Eye (tissue), 1 donor: ENCODE measurements around the gene ARHGEF17.
A peak's percentile ranks its signal among the peaks of the same experiment; 100 is the strongest.

Experiments
- DNase-seq: peaks from one replicate; pipeline ENCODE4 v3.0.0-alpha.2; 2015

ARHGEF17 gene

DNA sequence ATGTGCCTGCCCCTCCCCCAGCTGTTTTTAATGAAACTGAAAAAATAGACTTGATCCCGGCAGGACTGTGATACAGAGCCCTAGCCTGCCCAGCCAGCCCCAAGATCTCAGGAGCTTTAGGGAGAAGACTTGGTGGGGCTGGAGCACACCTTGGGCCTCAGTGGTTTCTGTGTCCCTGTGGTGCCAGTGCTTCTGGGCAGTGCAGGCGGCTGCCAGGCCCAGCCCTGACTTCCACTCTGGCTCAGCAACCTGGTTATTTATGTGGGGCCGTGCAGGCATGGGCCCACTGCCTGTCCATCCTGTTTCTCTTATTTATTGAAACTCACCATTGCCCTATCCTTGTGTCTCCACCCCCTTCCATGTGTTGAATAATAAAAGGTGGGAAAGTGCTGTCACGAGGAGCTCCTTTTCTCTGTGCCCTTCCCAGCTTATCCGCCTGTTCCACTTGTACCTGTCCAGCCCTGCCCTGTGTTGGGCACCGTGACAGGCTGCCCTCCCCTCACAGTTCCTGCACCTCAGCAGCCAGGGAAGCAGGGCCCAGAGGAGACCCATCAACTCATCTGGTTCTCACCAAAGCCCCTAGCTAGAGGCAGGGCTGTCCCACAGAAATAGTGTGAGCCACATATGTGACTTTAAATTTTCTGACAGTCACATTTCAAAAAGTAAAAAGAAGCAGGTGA lies 88.3 kb downstream of the ARHGEF17 start:
- DNase-seq: no peak

DNA sequence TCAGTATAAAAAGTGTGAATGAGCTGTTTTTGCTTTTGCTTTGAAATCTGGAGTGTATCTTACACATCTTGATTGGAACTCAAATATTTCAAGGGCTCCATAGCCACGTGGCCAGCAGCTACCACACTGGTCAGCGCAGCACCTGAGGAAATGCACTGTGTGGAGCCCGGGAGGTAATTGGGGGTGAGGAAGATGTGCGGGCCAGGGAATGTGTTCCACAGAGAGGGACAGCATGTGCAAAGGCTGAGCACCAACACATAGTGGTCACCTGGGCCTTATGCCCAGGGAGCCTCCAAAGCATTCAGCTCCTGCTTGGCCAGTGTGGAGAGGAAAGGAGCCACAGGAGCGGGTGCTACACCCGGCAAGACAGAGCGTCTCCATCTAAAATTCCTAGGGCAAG lies 88.9 kb downstream of the ARHGEF17 start:
- DNase-seq: no peak

DNA sequence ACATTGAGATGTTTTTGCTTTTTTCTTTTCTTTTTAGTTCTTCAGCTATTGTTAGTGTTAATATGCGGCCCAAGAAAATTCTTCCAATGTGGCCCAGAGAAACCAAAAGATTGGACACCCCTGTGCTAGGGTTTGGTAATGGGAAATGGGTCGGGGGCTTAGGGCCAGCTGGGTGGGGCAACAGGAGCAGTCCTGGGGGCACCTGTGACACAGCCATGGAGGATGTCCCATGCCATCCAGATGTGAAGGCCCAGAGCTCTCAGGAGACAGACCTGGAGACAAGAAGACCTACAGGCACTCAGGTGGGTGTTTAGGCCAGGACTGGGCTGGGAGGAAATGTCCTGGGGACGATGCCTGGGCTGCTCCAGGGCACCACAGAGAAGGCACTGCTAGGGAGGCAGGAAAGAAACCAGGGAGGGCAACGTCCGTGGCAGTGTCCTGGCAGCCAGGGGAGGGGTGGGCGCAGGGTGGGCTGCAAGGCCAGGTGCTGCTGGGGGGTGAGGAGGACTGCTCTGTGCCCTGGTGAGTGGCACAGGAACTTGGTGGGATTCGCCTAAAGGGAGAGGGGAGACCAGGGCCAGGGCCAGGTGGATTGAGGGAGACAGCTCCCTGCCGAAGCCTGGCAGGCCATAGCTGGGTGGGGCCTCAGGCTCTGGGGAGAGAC lies 89.5 kb downstream of the ARHGEF17 start:
- no peak for DNase-seq

DNA sequence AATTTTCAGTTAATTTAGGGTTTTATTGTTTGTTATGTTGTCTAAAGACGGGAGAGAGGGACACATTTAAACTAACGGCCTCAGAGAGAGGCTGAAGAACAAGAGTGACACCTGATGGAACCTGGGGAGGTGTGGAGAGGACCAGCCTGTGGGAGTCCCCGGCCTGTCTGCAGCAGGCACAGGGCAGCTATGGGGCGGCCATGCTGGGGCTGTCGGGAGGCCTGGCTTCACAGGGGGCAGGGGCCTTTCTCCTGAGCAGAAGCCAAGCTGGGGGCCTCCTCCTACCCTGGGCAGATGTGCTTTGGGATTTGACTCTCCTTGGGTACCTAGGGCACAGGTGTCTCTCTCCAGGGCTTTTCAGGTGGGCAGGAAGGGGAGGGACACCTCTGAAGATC lies 90.1 kb downstream of the ARHGEF17 start:
- no peak for DNase-seq

DNA sequence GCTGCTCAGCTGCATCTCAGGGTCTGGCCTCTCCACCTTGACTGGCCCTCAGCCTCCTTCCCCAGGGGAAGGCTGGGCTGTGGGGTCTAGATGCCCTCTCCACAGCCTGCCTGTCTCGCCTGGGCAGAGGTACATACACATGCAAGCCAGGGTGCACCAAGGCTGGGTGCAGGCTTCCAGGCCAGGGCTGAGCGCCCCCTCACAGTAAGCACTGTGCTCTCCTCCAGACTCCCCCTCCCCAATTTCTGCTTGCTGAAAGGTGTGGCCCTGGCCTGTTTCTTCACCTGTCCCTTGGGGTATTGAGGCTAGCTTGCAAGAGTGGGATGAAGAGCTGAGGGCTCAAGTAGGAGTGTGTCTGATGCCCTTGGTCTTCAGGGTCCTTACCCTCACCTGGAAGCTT lies 90.6 kb downstream of the ARHGEF17 start:
- DNase-seq: no peak

DNA sequence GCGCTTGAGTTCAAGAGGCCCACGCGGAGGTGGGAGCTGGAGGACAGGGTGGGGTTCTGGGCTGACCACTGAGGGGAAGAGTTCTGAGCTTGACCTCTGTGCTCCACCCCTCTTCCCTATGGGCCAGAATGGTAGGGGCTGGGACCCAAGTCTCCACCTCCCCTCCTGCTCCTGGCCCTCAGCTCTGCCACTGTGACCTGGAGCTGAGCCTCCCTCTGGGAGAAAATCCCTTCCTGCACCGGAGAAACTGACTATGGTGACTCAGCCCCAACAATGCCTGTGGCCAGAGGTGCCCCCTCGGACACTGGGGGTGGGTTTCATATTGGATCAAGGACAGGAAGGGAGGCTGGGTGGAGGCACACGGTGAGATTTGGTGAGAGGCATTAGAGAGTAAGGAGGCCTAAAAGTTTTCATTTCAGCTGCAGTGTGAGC lies 91.1 kb downstream of the ARHGEF17 start:
- DNase-seq: no peak

DNA sequence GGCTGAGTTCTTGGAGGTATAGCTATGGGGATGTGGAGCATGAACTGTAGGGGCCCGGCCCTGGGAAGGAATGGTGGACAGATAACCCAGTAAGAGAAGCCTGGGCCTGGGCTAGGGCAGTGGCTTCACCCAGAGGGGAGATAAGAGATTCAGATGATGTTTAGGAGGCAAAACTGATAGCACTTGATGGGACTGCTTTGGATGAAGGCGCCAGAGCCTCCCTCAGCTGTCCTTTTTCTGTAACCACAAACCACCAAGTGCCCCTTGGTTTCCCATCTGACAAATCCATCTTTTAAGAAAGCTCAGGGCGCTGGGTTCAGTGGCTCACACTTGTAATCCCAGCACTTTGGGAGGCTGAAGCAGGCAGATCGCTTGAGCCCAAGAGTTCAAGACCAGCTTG lies 91.6 kb downstream of the ARHGEF17 start:
- DNase-seq: no peak

DNA sequence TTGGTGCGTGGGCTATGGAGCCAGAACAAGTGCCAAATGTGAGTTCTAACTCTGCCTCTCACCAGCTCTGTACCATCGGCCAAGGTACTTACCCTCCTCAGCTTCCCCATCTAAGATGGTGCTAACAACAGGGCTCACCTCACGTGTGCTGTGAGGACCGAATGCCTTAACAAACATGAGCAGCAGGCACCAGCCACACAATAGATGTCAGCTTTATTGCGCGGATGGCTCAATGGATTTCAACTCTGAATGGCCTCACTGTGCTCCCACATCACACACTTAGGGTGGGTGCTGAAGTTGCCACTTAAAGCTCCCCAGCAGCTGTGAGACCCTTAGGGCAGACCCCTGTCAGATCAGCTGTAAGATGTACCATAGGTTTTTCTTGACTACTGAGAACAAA lies 92.2 kb downstream of the ARHGEF17 start:
- no peak for DNase-seq

DNA sequence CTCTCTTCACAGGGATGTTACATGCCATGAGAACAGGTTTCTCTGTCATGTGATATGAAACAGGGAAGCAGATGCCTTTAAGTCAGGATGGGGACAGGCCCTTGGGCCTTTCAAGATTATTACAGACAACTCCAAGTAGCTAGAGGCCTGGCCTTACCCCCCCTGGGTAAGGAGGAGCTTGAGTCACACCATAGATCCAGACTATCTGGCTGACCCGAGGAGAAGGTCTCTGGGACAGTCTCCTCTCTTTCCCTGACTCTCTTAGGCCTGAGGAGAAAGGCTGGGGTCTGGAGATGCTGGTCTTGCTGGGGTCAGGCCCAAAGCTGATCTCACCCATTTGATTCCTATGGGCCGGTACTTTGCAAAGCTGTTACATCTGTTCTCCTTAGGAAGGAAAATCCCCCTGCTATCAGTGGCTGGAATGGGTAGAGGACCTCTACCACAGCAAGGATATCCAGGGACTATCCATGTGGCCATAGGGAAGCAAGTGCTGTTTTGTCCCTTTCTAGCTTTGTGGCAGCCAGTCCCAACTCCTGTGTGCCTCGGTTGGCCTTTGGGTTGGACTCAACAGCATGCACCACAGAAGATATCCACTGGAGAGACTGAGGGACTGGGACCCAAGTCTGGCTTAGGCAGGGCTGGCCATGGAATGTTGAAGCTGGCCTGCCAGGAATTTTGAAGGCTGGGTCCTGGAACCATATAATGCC lies 93.3 kb downstream of the ARHGEF17 start:
- DNase-seq: no peak

DNA sequence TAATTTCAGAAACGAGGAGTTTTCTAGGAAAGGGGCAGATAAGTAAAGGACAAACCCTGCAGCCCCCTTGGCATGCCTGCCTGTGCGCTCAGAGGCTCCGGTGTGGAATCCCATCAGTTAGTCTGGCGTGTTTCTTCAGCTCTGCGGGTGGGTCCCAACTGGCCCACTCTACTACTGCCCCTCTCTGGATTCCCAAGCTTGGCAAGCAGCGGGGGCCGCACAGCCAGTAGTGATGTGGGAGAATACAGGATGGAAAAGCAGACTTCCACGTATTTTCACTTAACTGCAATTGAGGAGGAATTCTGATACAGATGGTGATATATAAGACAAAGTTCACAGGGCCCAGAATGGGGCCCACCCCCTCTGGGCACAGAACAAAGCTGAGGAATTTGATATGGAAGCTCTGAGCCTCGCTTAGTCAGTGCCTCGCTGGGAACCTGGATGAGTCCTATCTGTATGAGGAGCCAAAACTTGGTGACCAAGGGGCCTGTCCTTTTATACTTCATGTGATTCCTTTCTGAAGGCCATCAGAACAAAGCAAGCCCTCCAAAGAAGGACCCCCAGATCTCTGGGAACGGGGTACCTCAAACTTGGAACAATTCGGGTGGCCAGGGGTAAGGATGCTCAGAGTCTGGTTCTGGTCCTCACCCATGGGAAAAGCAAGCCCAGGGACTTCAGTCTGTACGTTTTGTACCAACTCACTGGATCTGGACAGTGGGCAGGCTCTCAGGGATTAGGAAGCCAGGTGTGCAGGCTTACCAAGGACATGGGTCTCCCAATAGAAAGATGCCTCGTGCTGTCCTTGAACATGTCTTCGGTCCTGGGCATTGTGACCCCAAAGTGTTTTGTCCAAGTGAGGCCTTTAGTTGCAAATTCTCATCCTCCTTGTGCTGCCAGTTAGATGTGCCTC lies 94.1 kb downstream of the ARHGEF17 start:
- DNase-seq: no peak

DNA sequence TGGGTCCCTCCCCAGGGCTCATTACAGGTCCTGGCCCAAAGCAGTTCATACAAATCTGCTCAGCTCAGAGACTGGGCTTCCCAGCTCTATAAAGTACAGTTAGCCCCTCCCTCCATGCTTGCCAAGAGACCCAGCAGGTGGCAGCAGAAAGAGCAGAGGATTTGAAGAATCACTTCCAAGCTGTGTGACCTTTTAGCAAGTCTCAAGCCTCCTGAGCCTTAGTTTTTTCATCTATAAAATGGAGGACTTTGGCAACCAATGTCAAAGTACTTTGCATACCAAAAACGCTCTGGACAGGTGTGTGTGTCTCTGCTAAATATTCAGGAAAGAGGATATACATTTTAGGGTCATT lies 94.7 kb downstream of the ARHGEF17 start:
- no peak for DNase-seq

DNA sequence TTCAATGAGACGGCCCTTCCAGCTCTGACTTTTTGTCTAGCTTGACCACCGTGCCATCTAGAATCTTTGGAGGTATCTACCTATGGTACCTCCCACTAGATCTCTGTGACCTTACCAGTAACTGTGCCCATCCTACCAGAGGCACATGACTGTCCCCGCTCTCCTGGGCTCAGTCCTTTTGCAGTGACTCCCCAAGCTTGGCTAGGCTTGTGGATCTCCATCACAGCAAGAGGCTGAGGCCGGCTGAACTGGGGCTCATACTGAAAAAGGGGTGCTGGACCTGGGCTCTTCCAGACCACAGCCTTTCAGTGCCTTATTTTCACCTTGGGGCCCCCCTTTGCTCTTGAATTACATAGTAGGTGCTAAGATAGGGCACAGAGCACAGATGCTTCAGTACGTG lies 95.5 kb downstream of the ARHGEF17 start:
- no peak for DNase-seq

DNA sequence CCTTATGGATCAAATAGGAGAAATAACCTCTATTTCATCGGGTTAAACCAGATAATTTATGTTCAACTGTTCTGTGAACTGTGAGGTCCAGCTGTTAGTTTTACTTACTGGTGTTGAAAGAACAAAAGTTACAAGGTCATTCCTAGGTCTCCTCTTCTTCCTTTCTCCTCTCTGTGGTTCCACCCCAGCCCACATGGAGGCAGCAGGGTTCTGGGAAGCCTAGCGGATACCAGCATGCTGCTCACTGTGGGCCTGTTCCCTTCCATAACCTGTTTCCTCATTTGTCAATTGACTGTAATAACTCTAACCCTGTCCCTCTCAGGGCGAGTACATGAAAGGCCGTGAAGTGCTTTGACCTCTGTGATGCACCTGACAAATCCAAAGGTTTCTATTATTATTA lies 96.0 kb downstream of the ARHGEF17 start:
- DNase-seq: peak; percentile 57

DNA sequence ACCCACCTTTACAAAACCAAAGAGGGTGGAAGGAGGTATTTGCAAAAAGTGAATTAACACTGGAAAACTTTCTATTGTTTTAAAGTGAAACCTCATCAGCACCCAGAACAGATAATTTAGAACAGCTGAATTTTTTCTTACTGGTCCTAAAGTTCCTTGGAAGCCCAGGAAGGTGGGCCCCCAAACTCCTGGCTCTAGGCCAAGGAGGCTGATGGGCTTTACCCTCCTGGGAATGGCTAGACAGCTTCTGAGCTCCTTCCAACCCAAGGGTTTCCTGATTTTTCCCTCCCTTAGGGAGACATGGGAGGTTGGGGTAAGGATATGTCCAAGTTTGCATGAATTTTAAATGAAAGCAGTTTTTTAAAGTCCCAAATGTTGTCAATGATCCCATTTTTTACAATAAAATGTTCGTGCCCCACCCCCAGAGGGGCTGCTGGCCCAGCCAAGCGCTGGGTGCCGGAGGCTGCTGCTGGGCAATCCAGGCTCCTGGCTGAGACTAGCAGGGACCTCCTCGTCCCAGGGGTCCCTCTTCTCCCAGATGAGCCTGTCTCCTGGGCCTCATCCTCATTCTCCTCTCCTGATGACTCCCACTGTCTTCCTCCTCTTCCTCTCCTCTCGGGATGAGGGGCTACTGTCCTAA lies 96.5 kb downstream of the ARHGEF17 start:
- no peak for DNase-seq

DNA sequence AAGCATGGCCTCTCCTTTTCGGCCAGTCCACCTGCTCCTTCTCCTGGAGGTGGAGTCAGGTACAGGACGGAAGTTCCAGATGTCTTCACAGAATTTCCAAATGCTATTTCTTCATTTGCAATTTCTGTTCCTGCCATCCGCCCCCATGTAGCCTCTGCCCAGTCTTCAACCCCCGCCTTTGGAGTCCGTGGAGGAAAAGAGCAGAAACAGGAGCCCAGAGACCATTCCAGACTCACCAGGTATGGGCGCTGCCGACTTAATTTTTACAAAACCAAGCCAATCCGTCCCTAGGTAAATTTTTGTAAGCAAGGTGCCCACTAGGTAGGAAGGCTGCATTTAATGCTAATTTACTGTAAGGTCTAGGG lies 97.1 kb downstream of the ARHGEF17 start:
- DNase-seq: no peak

DNA sequence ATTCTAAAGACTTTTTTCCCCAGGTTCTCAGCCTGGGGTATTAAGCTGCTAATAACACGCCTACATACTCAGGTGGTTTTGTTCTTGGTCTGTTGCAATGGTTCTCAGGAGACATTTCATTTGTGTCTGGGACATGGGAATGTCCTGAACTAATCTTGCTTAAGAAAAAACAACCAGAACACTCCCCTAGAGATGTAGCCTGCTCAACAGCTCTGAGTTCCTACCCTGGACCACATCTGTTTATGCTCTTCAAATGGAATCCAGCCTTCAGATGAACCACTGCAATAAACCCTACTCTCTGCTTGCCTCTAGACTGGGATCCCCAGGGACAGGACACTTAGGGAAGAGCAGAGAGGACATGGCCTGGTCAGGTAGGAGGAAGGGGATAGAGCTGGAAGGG lies 98.1 kb downstream of the ARHGEF17 start:
- DNase-seq: no peak

DNA sequence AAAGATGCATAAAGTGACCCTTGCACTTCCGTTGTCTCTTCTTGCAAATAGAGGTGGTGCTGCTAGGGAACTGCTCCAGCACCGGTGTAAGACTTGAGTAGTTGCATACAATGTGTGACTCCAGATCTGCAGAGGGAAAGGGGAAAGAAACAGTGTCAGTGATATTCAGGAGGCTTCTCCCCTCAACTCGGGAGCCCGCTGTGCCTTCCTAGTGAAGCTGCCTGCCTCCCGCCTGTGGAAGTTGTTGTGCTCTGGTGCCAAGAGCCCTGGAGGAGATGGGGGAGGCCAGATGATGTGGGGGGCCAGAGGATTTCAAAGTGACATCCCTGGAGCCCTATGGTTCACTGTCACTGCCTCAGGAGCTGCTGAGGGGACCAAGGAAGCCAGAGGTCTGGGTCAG lies 98.5 kb downstream of the ARHGEF17 start:
- no peak for DNase-seq

DNA sequence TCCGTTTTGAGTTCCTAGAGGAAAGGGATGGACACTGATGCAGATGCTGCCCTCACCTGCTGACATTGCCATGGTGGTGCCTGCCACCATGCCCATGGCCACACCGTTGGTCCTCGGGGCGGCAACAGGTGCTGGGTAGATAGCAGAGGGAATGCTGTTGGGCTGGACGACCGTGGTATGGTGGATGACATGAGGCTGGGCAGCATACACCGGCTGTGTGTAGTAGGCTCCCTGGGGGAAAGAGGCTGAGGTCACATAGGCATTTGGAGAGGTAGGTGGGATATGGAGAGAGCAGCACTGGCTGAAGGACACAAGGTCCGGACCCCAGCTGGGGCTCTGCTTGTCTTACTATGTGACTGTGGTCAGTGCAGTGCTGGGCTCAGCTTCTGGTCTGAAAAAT lies 101.4 kb downstream of the ARHGEF17 start:
- no peak for DNase-seq

DNA sequence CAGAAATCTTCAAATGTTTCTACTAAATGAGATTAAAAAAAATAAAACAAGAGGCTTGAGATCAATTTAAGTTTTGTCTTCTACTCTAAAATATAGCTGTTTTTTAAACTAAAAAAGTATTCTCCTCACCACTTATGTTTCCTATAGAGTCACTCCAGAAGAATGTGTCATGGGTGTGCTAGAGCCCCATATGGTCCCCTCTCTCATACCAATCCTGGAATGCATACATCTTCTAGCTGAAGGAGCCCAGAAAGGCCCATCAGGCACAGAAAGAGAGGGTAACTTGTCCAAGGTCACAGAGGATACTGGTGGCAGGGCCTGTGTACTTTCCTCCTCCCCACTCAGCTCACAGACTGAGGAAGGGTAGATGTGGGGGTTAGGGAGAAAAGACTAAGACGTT lies 102.6 kb downstream of the ARHGEF17 start:
- DNase-seq: no peak

DNA sequence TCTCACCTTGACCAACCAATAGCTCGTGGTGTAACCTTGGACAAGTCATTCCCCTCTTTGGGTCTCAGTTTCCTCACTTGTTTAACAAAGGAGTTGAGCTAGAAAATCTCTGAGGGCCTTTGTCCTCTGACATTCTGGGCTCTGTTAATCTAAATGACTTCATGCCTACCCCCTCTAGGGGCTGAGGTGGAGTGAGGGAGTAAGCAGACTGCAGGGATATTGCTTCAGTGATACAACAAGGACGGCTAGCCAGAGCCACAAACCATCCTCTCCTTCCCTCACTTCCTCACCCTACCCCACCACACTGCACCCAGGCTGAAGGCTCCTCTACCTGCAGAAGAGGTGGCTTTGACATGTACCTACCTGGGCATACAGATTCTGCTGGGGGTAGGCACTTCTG lies 103.0 kb downstream of the ARHGEF17 start:
- DNase-seq: no peak

DNA sequence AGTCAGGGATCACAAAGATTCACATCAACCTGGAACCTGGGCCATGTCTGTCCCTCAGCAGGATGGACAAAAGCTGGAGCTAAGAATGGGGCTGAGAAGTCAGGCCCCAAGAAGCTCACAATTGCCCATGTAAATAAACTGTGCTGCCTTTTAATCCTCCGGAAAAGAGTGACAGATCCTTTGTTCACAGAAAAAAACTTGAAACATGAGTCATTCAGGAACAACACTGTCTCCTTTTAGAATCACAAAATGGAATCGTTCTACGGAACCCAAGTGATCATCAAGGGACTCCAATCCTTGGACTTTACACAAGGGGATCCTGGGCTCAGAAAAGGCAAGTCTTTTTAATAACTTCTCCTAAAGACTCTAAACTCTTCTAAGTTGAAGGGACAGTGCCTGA lies 104.2 kb downstream of the ARHGEF17 start:
- DNase-seq: no peak

DNA sequence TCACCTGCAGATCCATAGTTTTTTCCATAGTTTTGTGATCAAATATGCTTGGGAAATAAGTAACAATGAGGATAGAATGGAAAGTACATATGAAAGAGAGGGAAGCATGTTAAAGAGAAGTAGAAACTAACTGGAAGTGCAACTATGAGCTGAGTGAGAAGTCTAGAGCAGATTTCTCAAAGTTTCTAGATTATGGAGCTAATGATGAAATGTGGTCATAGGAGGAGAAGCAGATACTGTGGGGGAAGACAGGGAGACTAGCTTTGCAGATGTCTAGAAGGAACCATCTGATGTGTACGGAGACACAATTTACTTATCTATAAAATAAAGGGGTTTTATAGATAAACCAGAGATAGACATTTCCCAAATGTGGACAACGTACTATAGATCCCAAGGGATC lies 105.2 kb downstream of the ARHGEF17 start:
- DNase-seq: no peak
